ENCODE measurements around the gene MACO1. TPM values are rescaled to one million over a fixed set of nuclear protein-coding genes. Genes with fewer than 3 reads are reported as not detected.

Gene MACO1
- total and polyA plus RNA-seq, 10 donors = 6.9 to 21.0 (median 17.3) TPM

- H3K27me3 ChIP-seq (replicated peaks in 1 of 7) = no peaks in the 10 kb centered on the region
- H3K9me3 ChIP-seq = no peaks in the 10 kb centered on the region
- no peak for DNase-seq
- H3K4me3 ChIP-seq = no peak overlapping the region
- intact Hi-C loops (cut with DNase I; ENCODE audit: low total_unique reads) = no loop called here
- TF ChIP-seq POLR2AphosphoS5 (IDR thresholded peaks at IDR 0.05) (no peak), POLR2A (IDR thresholded peaks at IDR 0.05) (no peak), CTCF (IDR thresholded peaks at IDR 0.05 in 8 of 11, conservative IDR thresholded peaks at IDR 0.05 in 3 of 11) (no peak)
- peaks cover 0 to 66% (median 23%) of the 10 kb centered on the region in 6 donors for H3K36me3 ChIP-seq
- 29 to 48% (median 39%) methylated on average over 2 of the region's 2 CpGs for whole genome bisulfite sequencing, 5 donors
- H3K4me1 ChIP-seq = peaks cover 0 to 33% (median 10%) of the 10 kb centered on the region in 6 donors
- no peak overlapping the region for H3K27ac ChIP-seq
Measured at GRCh38 chr1:25461849-25462248, 31.2 kb downstream of the MACO1 start.

- WGBS, 5 donors = 81 to 85% (median 82%) methylated on average over 5 of the region's 5 CpGs
Measured at GRCh38 chr1:25462732-25463131, 32.0 kb downstream of the MACO1 start.

GRCh38 chr1:25467193-25467592 lies 36.5 kb downstream of the MACO1 start:
- Histone ChIP-seq H3K4me3 (no peak overlapping the region), H3K4me1 (peaks cover 0 to 29% (median 16%) of the 10 kb centered on the region in 6 donors), H3K27ac (no peak overlapping the region), H3K36me3 (peaks cover 0 to 42% (median 0%) of the 10 kb centered on the region in 6 donors), H3K9me3 (no peaks in the 10 kb centered on the region), H3K27me3 (replicated peaks in 1 of 7) (no peaks in the 10 kb centered on the region)
- intact Hi-C loops (cut with DNase I; ENCODE audit: low total_unique reads) = no loop called here
- WGBS, 5 donors = 52 to 60% (median 58%) methylated on average over 4 of the region's 4 CpGs
- DNase-seq = no peak
- TF ChIP-seq CTCF (IDR thresholded peaks at IDR 0.05 in 8 of 11, conservative IDR thresholded peaks at IDR 0.05 in 3 of 11) (no peak), POLR2A (IDR thresholded peaks at IDR 0.05) (no peak), POLR2AphosphoS5 (IDR thresholded peaks at IDR 0.05) (no peak)

More at GRCh38 chr1:25462732-25463131, 32.0 kb downstream of the MACO1 start:
- Histone ChIP-seq H3K9me3 (no peaks in the 10 kb centered on the region), H3K27me3 (replicated peaks in 1 of 7) (no peaks in the 10 kb centered on the region), H3K36me3 (peaks cover 0 to 57% (median 22%) of the 10 kb centered on the region in 6 donors), H3K4me3 (no peak overlapping the region), H3K27ac (no peak overlapping the region), H3K4me1 (peaks cover 0 to 34% (median 14%) of the 10 kb centered on the region in 6 donors)
- no peak for TF ChIP-seq POLR2A (IDR thresholded peaks at IDR 0.05)
- no peak for TF ChIP-seq POLR2AphosphoS5 (IDR thresholded peaks at IDR 0.05)
- no peak for TF ChIP-seq CTCF (IDR thresholded peaks at IDR 0.05 in 8 of 11, conservative IDR thresholded peaks at IDR 0.05 in 3 of 11)
- intact Hi-C loops (cut with DNase I; ENCODE audit: low total_unique reads) = no loop called here
- no peak for DNase-seq

- peaks cover 0 to 38% (median 0%) of the 10 kb centered on the region in 6 donors for H3K36me3 ChIP-seq
- TF ChIP-seq POLR2AphosphoS5 (IDR thresholded peaks at IDR 0.05) = no peak
- no peak for TF ChIP-seq CTCF (IDR thresholded peaks at IDR 0.05 in 8 of 11, conservative IDR thresholded peaks at IDR 0.05 in 3 of 11)
- TF ChIP-seq POLR2A (IDR thresholded peaks at IDR 0.05) = no peak
- H3K4me3 ChIP-seq = no peak overlapping the region
- WGBS, 5 donors = 56 to 81% (median 74%) methylated on average over 1 of the region's 1 CpG
- intact Hi-C loops (cut with DNase I; ENCODE audit: low total_unique reads) = no loop called here
- no peaks in the 10 kb centered on the region for H3K27me3 ChIP-seq (replicated peaks in 1 of 7)
- H3K9me3 ChIP-seq = no peaks in the 10 kb centered on the region
- H3K4me1 ChIP-seq = peaks cover 0 to 32% (median 16%) of the 10 kb centered on the region in 6 donors
- H3K27ac ChIP-seq = no peak overlapping the region
- no peak for DNase-seq
Measured at GRCh38 chr1:25467616-25468015, 36.9 kb downstream of the MACO1 start.
